Right atrium auricular region (tissue), 2 donors: ENCODE results near the gene IL9. TPM values are rescaled to one million over a fixed set of nuclear protein-coding genes. Genes with fewer than 3 reads are reported as not detected.

Experiments
- DNase-seq: peaks from one replicate; pipeline ENCODE4 v3.0.0-alpha.2; 2019; ENCODE audit warnings: low spot score
- H3K27ac ChIP-seq, 2 donors: fragments of 200-600 bp; sonication (generic); 1 replicate in 1 of 2; 2 replicates in 1 of 2; pipeline ENCODE4 v1.5.1; 2016 to 2019
- H3K27me3 ChIP-seq, 2 donors: fragments of 200-600 bp; sonication (generic); one replicate each; pipeline versions ENCODE4 v1.5.1 to v1.6.0; 2017 to 2019
- H3K36me3 ChIP-seq: fragments of 200-600 bp; sonication (generic); one replicate; pipeline ENCODE4 v1.5.1; 2016
- H3K4me1 ChIP-seq, 2 donors: fragments of 200-600 bp; sonication (generic); one replicate each; pipeline versions ENCODE4 v1.5.1 to v1.6.0; 2017 to 2019
- H3K4me3 ChIP-seq, 2 donors: fragments of 200-600 bp; sonication (generic); 1 replicate in 1 of 2; 2 replicates in 1 of 2; pipeline ENCODE4 v1.5.1; 2017 to 2019; ENCODE audit warnings: mild to moderate bottlenecking in 1 of 2, moderate library complexity in 1 of 2
- H3K9me3 ChIP-seq, 2 donors: fragments of 200-600 bp; sonication (generic); one replicate each; pipeline ENCODE4 v1.5.1; 2019
- total RNA-seq, 2 donors: library from RNA; depleted of rRNA; stranded (reverse); fragments of >200 nt; gene quantifications; one replicate each; pipeline ENCODE4 v1.1.0, GENCODE V29; 2016
- TF ChIP-seq, protein P1 (sequence below), 2 donors: fragments of 200-600 bp; sonication (generic); IDR thresholded peaks; one replicate each; pipeline ENCODE4 v1.5.1; 2019; ENCODE audit warnings: antibody characterized with exemption in 2 of 2

Gene IL9
- total RNA-seq, 2 donors from 2014 or later: not detected

DNA sequence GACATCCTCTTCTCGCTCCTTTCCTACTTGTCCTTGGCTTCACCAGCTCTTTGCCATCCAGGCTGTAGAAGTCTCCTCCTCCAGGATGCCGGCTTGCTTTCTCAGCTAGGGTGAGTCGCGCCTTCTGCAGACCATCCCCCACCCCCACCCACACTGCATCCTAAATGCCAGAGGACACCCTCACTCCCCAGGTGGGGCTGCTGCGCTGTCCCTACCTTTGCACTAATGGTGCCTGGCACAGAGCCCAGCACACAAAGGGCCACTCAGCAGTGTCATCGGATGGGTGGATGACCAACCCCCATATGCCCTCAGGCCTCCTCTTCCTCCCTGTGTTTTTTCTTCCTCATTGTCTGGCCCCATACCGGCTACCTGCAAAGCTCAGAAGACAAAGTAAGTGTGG lies 14.8 kb downstream of the IL9 start:
- Histone ChIP-seq H3K4me1 (peaks cover 0 to 12% of the 10 kb centered on the region in 2 donors), H3K27ac (no peak overlapping the region), H3K4me3 (no peak overlapping the region), H3K36me3 (no peaks in the 10 kb centered on the region), H3K27me3 (no peaks in the 10 kb centered on the region), H3K9me3 (no peaks in the 10 kb centered on the region)
- DNase-seq: peak; percentile 30
- TF ChIP-seq, protein P1, sequence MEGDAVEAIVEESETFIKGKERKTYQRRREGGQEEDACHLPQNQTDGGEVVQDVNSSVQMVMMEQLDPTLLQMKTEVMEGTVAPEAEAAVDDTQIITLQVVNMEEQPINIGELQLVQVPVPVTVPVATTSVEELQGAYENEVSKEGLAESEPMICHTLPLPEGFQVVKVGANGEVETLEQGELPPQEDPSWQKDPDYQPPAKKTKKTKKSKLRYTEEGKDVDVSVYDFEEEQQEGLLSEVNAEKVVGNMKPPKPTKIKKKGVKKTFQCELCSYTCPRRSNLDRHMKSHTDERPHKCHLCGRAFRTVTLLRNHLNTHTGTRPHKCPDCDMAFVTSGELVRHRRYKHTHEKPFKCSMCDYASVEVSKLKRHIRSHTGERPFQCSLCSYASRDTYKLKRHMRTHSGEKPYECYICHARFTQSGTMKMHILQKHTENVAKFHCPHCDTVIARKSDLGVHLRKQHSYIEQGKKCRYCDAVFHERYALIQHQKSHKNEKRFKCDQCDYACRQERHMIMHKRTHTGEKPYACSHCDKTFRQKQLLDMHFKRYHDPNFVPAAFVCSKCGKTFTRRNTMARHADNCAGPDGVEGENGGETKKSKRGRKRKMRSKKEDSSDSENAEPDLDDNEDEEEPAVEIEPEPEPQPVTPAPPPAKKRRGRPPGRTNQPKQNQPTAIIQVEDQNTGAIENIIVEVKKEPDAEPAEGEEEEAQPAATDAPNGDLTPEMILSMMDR (IDR thresholded peaks at IDR 0.05): no peak

DNA sequence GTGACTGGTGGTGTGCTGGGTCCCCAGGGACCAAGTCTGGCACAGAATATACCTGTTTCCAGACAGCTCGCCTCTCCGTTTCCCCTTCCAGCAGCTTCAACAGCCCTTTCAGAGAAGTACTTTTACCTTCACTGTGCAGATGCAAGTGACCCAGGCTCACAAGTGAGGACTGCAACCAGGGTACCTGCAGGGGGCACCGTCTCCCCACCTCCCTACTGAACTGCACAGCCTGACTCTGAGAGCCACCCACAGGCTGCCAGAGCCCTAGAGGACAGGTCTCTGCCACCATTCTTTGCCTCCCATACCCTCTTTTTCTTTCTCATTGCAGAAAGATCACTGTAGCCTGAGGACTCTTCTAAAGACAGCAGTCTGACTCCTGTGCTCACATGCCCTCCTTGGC lies 15.4 kb downstream of the IL9 start:
- no peak for DNase-seq
- Histone ChIP-seq H3K9me3 (no peaks in the 10 kb centered on the region), H3K4me3 (no peak overlapping the region), H3K27me3 (no peaks in the 10 kb centered on the region), H3K36me3 (no peaks in the 10 kb centered on the region), H3K27ac (no peak overlapping the region), H3K4me1 (peaks cover 0 to 12% of the 10 kb centered on the region in 2 donors)
- TF ChIP-seq, protein P1 (IDR thresholded peaks at IDR 0.05): no peak

- no peaks in the 10 kb centered on the region for H3K9me3 ChIP-seq
- DNase-seq: no peak
- TF ChIP-seq, protein P1 (IDR thresholded peaks at IDR 0.05): no peak
- H3K4me1 ChIP-seq: peaks cover 0 to 12% of the 10 kb centered on the region in 2 donors
- no peak overlapping the region for H3K4me3 ChIP-seq
- H3K36me3 ChIP-seq: no peaks in the 10 kb centered on the region
- H3K27ac ChIP-seq: no peak overlapping the region
- H3K27me3 ChIP-seq: no peaks in the 10 kb centered on the region
Observed at GRCh38 chr5:135879591-135879990, 16.1 kb downstream of the IL9 start.

DNA sequence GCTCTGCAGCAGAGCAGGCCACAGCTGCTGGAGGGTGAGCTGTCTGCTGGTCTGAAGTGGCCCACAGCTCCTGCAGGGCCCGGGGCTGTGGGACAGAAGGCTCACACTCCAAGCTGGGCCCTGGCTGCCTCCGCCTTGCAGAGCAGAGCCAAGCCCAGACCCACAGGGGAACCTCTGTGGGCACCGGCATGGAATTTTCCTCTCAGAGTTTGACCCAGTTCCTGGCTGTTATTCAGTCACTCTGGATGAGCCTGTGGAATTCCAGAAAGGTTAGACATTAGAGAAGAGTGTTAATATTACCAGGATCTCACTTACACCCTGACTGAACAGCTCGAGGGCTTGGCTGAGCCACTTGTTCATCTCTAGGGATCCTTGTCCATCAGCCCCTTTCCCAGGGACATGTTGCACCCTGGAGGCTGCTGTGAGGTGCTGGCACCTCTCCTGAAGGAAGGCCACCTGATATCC lies 17.5 kb downstream of the IL9 start:
- Histone ChIP-seq H3K4me3 (no peak overlapping the region), H3K9me3 (no peaks in the 10 kb centered on the region), H3K36me3 (no peaks in the 10 kb centered on the region), H3K27me3 (no peaks in the 10 kb centered on the region), H3K27ac (no peak overlapping the region), H3K4me1 (peaks cover 0 to 12% of the 10 kb centered on the region in 2 donors)
- no peak for DNase-seq
- TF ChIP-seq, protein P1 (IDR thresholded peaks at IDR 0.05): no peak

GRCh38 chr5:135877570-135878155 lies 18.0 kb downstream of the IL9 start:
- H3K27ac ChIP-seq: no peak overlapping the region
- H3K4me3 ChIP-seq: no peak overlapping the region
- peaks cover 0 to 12% of the 10 kb centered on the region in 2 donors for H3K4me1 ChIP-seq
- TF ChIP-seq, protein P1 (IDR thresholded peaks at IDR 0.05): no peak
- no peaks in the 10 kb centered on the region for H3K9me3 ChIP-seq
- H3K27me3 ChIP-seq: no peaks in the 10 kb centered on the region
- DNase-seq: no peak
- H3K36me3 ChIP-seq: no peaks in the 10 kb centered on the region

DNA sequence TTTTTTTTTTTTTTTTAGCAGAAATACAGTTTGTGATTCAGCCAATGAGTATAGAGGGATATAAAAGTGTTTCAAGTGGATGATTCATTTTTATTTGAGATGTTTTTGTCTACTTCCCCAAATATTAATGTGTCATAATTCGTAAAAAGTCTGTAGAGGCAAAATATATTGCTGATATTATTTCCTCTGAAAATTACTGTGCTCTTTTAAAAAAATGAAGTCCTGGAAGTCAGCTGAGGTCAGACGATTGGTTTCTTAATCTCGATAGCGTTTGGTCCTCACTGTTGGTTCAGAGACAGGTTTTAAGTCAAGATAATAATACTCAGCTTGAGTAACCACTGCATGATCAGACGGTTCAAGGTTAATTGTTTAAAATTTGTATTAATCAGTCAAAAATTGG lies 19.5 kb downstream of the IL9 start:
- Histone ChIP-seq H3K36me3 (no peaks in the 10 kb centered on the region), H3K4me1 (peaks cover 0 to 12% of the 10 kb centered on the region in 2 donors), H3K4me3 (no peak overlapping the region), H3K9me3 (no peaks in the 10 kb centered on the region), H3K27ac (no peak overlapping the region), H3K27me3 (no peaks in the 10 kb centered on the region)
- no peak for DNase-seq
- TF ChIP-seq, protein P1 (IDR thresholded peaks at IDR 0.05): no peak
